ENCODE results near the gene LAMA3.
A peak's percentile ranks its signal among the peaks of the same experiment; 100 is the strongest.

LAMA3 gene

GRCh38 chr18:23669202-23669766 lies 20.0 kb upstream of the LAMA3 start:
- no peak for DNase-seq

DNA sequence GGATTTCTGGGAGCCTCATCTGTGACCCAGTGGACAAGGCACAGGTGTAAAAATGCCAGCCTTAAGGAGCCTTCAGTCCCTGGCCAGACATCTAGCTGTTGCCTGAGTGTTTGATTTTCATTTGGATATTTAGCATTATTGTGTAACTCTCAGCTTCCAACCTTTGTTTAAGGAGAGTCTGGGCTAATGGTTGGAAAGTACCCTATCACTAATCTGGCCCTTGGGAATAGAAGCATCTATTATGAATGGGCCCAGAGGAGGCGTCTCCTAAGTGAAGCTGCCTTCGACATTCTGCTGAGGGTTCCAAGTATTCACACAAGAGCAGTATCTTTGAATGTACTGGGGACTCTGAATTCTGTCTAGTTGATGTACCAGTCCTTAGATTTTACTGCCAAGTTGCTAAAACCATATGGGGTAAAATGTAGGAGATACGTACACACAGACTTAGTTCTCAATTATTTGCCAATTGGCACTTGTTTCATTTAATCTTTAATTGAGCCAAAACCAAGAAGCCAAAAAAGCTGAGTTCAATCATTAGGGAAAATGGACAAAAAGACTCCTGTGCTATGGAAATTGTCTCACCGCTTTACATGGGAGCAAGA lies 19.3 kb upstream of the LAMA3 start:
- peak; percentile 41 for DNase-seq

DNA sequence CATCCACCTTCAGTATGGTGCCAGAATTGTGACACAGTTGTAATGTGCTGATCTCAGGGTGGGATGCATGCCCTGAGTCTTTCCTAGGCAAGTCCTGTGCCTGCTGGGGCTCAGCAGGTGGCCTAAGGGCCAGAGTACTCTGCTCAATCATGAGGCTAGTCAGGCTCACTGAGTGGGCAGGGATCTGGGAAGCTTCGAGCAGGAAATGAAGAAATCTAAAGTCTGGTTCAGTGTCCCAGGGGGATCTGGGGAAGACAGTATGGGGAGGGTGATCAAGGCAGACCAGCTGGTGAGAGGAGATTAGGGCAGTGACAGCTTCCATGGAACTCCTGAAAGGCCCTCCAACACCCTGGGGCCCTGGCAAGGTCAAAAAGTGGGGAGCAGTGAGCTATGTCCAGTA lies 17.7 kb upstream of the LAMA3 start:
- DNase-seq: no peak

GRCh38 chr18:23673725-23674124 lies 15.5 kb upstream of the LAMA3 start:
- no peak for DNase-seq

DNA sequence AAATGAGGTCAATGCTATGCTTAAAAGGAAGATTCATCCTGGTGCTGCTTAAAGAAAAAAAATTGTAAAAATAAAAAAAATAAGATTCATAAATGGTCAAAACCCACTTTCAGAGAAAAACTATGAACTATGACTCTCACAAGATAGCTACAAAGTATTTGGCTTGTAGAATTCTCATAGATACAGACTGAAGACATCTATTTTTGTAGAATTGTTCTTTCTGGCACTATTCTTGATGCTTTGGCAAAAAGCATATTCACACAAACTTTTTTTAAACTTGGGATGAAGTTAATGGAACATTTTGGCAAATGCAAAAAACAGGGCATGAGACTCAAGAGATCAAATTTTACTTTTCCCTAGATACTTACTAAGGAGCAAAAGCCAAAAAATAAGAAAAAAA lies 14.0 kb upstream of the LAMA3 start:
- no peak for DNase-seq

GRCh38 chr18:23675896-23676295 lies 13.4 kb upstream of the LAMA3 start:
- no peak for DNase-seq

DNA sequence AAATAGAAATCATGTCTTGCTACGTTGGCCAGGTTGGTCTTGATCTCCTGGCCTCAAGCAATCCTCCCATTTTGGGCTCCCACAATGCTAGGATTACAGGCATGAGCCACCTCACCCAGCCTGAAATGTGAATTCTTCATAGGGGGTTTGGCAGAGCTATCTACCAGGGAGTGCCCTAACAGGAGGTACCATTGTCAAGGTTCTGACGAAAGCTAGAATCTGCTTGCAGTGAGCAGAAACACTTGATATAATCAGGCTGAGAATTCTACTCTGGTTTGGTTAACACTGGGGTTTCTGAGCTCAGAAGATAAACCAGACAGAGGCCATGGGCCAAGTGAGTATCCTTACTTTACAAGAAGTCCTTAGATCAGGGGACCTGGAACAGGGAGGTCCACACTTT lies 7.2 kb upstream of the LAMA3 start:
- DNase-seq: no peak

DNA sequence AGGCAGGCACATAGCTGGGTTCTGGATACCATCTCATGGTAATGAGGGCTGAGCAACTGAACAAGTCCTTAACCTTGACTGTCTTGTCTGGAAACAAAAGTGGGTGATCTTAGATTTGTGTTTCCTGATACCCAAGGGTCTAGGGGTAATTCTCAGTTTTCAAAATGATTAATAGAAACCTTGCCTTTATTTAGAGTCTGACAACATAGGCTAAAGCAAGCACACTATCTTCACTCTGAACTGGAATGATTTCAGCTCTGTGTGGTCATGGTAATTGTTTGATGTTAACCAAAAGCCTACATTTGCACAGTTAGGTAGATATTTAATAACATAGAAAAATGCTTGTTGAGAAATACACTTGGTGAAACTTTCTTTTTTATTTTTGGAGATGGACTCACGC lies 6.8 kb upstream of the LAMA3 start:
- no peak for DNase-seq

- DNase-seq: no peak
These were observed 6.1 kb upstream of the LAMA3 start for GRCh38 chr18:23683155-23683554.

DNA sequence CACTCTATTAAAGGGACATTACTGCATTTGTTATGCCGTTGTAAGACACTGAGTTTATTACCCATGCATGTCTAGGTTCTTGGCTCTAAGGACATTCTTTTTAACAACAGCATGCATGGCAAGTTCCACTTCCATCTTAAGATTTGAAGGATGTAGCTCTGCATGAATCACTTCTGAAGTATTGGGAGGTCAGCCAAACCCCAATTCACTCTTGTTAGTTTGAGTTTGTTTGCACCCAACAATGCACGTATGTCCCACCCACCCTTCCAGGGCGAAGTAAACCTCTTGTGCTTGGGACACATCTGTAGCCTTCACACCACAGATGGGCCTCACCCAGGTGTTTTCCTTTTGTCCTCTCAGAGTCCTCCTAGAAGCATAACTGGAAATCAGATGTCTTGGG lies 5.6 kb upstream of the LAMA3 start:
- DNase-seq: no peak

DNA sequence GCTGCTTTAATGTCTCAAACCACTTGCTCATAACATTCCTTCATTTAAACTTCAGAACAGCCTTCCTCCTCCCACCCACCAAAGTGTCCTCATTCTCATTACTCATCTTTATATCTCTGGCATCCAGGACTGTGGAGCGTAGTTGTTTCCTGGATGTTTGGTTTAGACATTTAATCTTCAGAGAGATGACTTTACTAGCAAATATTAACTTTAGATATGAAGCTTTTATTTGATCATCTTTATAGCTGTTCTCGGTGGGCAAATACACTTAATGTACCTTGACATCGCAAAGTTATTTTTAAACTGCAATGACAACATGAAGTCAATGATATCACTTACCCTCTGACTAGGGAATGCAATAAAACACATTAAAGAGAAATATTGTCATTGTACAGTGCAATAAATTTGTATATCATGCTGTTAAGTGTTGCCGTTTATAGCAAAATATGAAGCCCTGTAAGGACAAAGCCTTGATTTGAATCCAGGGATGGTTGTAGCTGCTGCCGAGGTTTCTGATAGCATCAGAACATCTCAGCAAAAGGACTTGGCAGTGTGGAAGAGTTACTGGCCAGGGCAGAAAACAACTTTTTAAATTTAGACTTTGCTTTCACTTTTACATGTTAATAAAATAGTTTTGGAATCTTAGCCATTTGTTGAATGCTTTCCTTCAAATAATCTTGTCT lies 4.6 kb upstream of the LAMA3 start:
- no peak for DNase-seq

DNA sequence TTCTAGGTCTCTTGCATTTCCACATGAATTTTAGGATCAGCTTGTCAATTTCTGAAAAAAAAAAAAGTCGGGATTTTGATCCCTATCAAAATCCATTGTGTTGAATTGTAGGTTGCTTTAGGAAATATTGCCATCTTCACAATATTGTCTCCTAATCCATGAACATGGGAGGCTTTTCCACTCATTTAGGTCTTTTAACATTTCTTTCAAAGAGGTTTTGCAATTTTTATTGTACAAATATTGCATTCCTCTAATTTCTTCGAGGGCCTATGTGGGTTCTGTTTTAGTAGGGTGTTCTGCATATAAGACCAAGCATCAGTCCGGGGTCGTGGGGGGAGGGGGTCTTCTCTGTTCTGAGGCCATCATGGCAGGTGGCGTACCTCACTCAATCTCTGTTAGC lies 725 bp upstream of the LAMA3 start:
- no peak for DNase-seq

- peak; percentile 48 for DNase-seq
These were observed 607 bp downstream of the LAMA3 start for GRCh38 chr18:23689616-23690504.

DNA sequence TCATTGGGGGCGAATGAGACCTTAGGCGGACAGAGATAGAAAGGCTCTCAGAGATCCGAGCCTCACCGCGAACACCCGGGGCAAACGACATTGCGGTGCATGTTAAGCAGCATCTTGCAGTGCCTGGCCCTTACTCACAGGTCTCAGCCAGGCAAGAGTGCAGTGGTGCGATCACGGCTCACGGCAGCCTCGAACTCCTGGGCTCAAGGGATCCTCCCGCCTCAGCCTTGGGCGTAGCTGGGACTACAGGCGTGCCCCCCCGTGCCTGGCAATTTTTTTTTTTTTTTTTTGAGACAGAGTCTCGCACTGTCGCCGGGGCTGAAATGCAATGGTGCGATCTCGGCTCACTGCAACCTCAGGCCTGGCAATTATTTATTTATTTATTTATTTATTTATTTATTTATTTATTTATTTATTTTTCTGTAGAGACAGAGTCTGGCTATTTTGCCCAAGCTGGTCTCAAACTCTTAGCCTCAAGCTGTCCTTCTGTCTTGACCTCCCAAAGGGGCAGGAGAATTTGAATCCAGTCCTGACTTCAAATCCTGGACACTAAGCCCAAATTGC lies 1.3 kb downstream of the LAMA3 start:
- peak; percentile 45 for DNase-seq

GRCh38 chr18:23693846-23694245 lies 4.6 kb downstream of the LAMA3 start:
- no peak for DNase-seq

GRCh38 chr18:23694637-23695430 lies 5.6 kb downstream of the LAMA3 start:
- no peak for DNase-seq

DNA sequence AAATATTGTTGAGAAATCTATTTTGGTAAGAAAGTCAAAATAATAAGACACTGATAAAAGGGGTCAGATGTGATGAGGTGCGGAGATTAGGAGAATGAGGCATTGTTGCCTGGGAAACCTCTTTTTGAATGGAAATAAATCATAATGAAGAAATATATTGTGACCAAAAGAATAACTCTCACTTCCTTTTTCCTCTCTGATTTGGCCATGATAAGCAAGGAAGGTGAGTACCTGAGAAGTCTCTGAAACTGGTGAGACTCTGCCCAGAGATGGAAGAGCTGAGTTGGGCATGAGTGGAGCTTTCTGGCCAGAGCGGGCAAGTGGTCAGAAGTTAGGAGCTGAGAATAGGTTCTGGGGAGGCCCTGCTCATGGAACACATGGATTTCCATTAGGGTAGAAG lies 11.8 kb downstream of the LAMA3 start:
- DNase-seq: no peak

- no peak for DNase-seq
These were observed 12.4 kb downstream of the LAMA3 start for GRCh38 chr18:23701544-23702064.

GRCh38 chr18:23702606-23703005 lies 13.4 kb downstream of the LAMA3 start:
- no peak for DNase-seq

GRCh38 chr18:23703057-23703986 lies 14.1 kb downstream of the LAMA3 start:
- DNase-seq: peak; percentile 66

GRCh38 chr18:23703987-23704384 lies 14.7 kb downstream of the LAMA3 start:
- DNase-seq: no peak
